GM18517 (cell line): ENCODE measurements around the gene TLR2.

Experiments
- ATAC-seq: cut with Tn5 transposase; IDR thresholded peaks from one replicate; pipeline ENCODE4 v1.9.1; 2021; ENCODE audit warnings: mild to moderate bottlenecking, moderate library complexity; ENCODE audit not compliant: unreplicated experiment

The TLR2 gene

GRCh38 chr4:153684182-153684970 lies at the start of gene TLR2:
TSS of gene TLR2 (plus strand) at chr4:153684280. CDS start at chr4:153702908, 18,628 bp downstream.
- ATAC-seq: peak; percentile 81

- ATAC-seq: no peak
Observed at GRCh38 chr4:153634738-153635353, 49.2 kb upstream of the TLR2 start.

- no peak for ATAC-seq
Observed at GRCh38 chr4:153635846-153636245, 48.2 kb upstream of the TLR2 start.

GRCh38 chr4:153637201-153637600 lies 46.9 kb upstream of the TLR2 start:
- no peak for ATAC-seq

GRCh38 chr4:153638011-153638410 lies 46.1 kb upstream of the TLR2 start:
- ATAC-seq: no peak

GRCh38 chr4:153638999-153639398 lies 45.1 kb upstream of the TLR2 start:
- ATAC-seq: no peak

GRCh38 chr4:153639833-153640802 lies 44.0 kb upstream of the TLR2 start:
- ATAC-seq: no peak

- ATAC-seq: no peak
Observed at GRCh38 chr4:153641532-153641931, 42.5 kb upstream of the TLR2 start.

- ATAC-seq: peak; percentile 95
Observed at GRCh38 chr4:153643406-153644383, 40.4 kb upstream of the TLR2 start.

GRCh38 chr4:153645183-153645582 lies 38.9 kb upstream of the TLR2 start:
- ATAC-seq: no peak

GRCh38 chr4:153646261-153646660 lies 37.8 kb upstream of the TLR2 start:
- ATAC-seq: no peak

- no peak for ATAC-seq
Observed at GRCh38 chr4:153646978-153647377, 37.1 kb upstream of the TLR2 start.

GRCh38 chr4:153647975-153648374 lies 36.1 kb upstream of the TLR2 start:
- ATAC-seq: no peak

GRCh38 chr4:153649572-153649991 lies 34.5 kb upstream of the TLR2 start:
- ATAC-seq: no peak

GRCh38 chr4:153651116-153651515 lies 33.0 kb upstream of the TLR2 start:
- ATAC-seq: no peak

- no peak for ATAC-seq
Observed at GRCh38 chr4:153651587-153651986, 32.5 kb upstream of the TLR2 start.

GRCh38 chr4:153652051-153652784 lies 31.9 kb upstream of the TLR2 start:
- no peak for ATAC-seq

- no peak for ATAC-seq
Observed at GRCh38 chr4:153655002-153655541, 29.0 kb upstream of the TLR2 start.

GRCh38 chr4:153655928-153656327 lies 28.2 kb upstream of the TLR2 start:
- ATAC-seq: no peak
